Body of pancreas (tissue), 4 donors: Measurements from ENCODE around the gene ANKS1A.

Experiments
- CTCF ChIP-seq, 7 experiments: fragments of 450-650 bp in 4 of 7; fragments of 200-600 bp in 3 of 7; sonication (generic) in 3 of 7; IDR thresholded peaks; one replicate each; pipeline ENCODE4 v1.5.1; 2016 to 2019; ENCODE audit warnings: antibody characterized with exemption in 7 of 7
- POLR2A ChIP-seq, 3 donors: fragments of 450-650 bp; IDR thresholded peaks; one replicate each; pipeline ENCODE4 v1.6.1; 2016; ENCODE audit warnings: antibody characterized with exemption in 3 of 3, mild to moderate bottlenecking in 2 of 3

- TF ChIP-seq CTCF (IDR thresholded peaks at IDR 0.05) (no peak), POLR2A (IDR thresholded peaks at IDR 0.05) (no peak)
These were observed 141.0 kb downstream of the ANKS1A start for GRCh38 chr6:35030099-35030498.
